HEK293T (cell line): Measurements from ENCODE around the gene MAMLD1.

ENCODE experiments used
- BHLHE40 ChIP-seq: fragments of 450-650 bp; IDR thresholded peaks from 2 replicates; pipeline ENCODE4 v1.6.1; 2016; ENCODE audit warnings: mild to moderate bottlenecking, moderate library complexity, borderline replicate concordance
- CTBP1 ChIP-seq: fragments of 450-650 bp; IDR thresholded peaks from 2 replicates; pipeline ENCODE4 v1.6.1; 2016; ENCODE audit warnings: borderline replicate concordance
- FOXM1 ChIP-seq: fragments of 450-650 bp; IDR thresholded peaks from 2 replicates; pipeline ENCODE4 v1.6.1; 2017; ENCODE audit warnings: mild to moderate bottlenecking, borderline replicate concordance
- LEF1 ChIP-seq: fragments of 450-650 bp; IDR thresholded peaks from 2 replicates; pipeline ENCODE4 v1.6.1; 2017; ENCODE audit warnings: mild to moderate bottlenecking, borderline replicate concordance
- NFRKB ChIP-seq: fragments of 450-650 bp; IDR thresholded peaks from 2 replicates; pipeline ENCODE4 v1.6.1; 2016; ENCODE audit warnings: mild to moderate bottlenecking, moderate library complexity
- SP1 ChIP-seq: fragments of 450-650 bp; IDR thresholded peaks from 2 replicates; pipeline ENCODE4 v1.6.1; 2017
- SUZ12 ChIP-seq: fragments of 450-650 bp; IDR thresholded peaks from 2 replicates; pipeline ENCODE4 v1.6.1; 2016; ENCODE audit warnings: mild to moderate bottlenecking
- TARDBP ChIP-seq: fragments of 450-650 bp; IDR thresholded peaks from 2 replicates; pipeline ENCODE4 v1.6.1; 2016
- ZNF384 ChIP-seq: fragments of 450-650 bp; IDR thresholded peaks from 2 replicates; pipeline ENCODE4 v1.6.1; 2016

- no peak for TF ChIP-seq TARDBP
- TF ChIP-seq LEF1, result no peak
- TF ChIP-seq BHLHE40, result no peak
- no peak for TF ChIP-seq SP1
- no peak for TF ChIP-seq CTBP1
- TF ChIP-seq SUZ12, result no peak
- no peak for TF ChIP-seq FOXM1
- TF ChIP-seq ZNF384, result no peak
- no peak for TF ChIP-seq NFRKB
These were observed 29.0 kb upstream of the MAMLD1 start for GRCh38 chrX:150334100-150334499.
